Liver (tissue), 5 donors: Measurements from ENCODE around the gene ZACN. TPM values are rescaled to one million over a fixed set of nuclear protein-coding genes. Genes with fewer than 3 reads are reported as not detected.

ENCODE experiments used
- polyA plus RNA-seq, 2 donors: library from polyadenylated mRNA; stranded (reverse) in 1 of 2; unstranded in 1 of 2; fragments of 200-250 nt in 1 of 2; fragments of >200 nt in 1 of 2; fragmentation: Nextera tagmentation in 1 of 2; extraction: Ambion mirVana in 1 of 2; gene quantifications; one replicate each; pipeline versions ENCODE4 v1.2.1 to v1.2.3, GENCODE V29; 2013 to 2015
- small RNA-seq: library from RNA; depleted of rRNA; stranded (forward); fragments of <200 nt; gene quantifications from one replicate; pipeline ENCODE3, GENCODE V24; 2014
- total RNA-seq, 2 donors: library from RNA; depleted of rRNA; stranded (reverse); fragments of >200 nt; gene quantifications; one replicate each; pipeline ENCODE4 v1.2.3, GENCODE V29; 2014
- donor health status: healthy.
- donor health status: healthy.
- donor health status: healthy.

The ZACN gene
- total and polyA plus RNA-seq, 4 donors = 0.35 to 1.9 TPM; not detected in 2

Small RNAs within 50 kb of the gene (small RNA-seq; reads per million reads assigned to genes)
- not detected for gene MIR6868

Other genes starting within 250 kb of the ZACN start
- 10 to 100 TPM; 10.3 to 22.9 TPM for gene UNC13D, start 234.8 kb upstream of the ZACN start, total RNA-seq
- 1 to 10 TPM; 2.1 to 4.9 TPM for gene UNC13D, start 234.8 kb upstream of the ZACN start, polyA plus RNA-seq
- 10 to 100 TPM; 29.0 to 32.5 TPM for gene WBP2, start 223.8 kb upstream of the ZACN start, total RNA-seq
- gene WBP2, start 223.8 kb upstream of the ZACN start, polyA plus RNA-seq = 10 to 100 TPM; 70.7 to 99.4 TPM
- gene TRIM47, start 200.6 kb upstream of the ZACN start, total RNA-seq = 10 to 100 TPM in 1 of 2 donors, 1 to 10 TPM in 1; 6.9 to 15.4 TPM
- 10 to 100 TPM; 12.2 to 18.5 TPM for gene TRIM47, start 200.6 kb upstream of the ZACN start, polyA plus RNA-seq
- gene TRIM65, start 182.2 kb upstream of the ZACN start, total RNA-seq = 1 to 10 TPM; 7.7 to 8.6 TPM
- 1 to 10 TPM; 1.5 to 5.3 TPM for gene TRIM65, start 182.2 kb upstream of the ZACN start, polyA plus RNA-seq
- gene MRPL38, start 174.3 kb upstream of the ZACN start, total RNA-seq = 10 to 100 TPM; 23.0 to 43.9 TPM
- gene MRPL38, start 174.3 kb upstream of the ZACN start, polyA plus RNA-seq = 10 to 100 TPM; 57.1 to 63.9 TPM
- gene FBF1, start 138.1 kb upstream of the ZACN start, total RNA-seq = 1 to 10 TPM; 2.3 to 5.6 TPM
- 1 to 10 TPM in 1 of 2 donors, under 1 TPM in 1; 0.39 to 1.2 TPM for gene FBF1, start 138.1 kb upstream of the ZACN start, polyA plus RNA-seq
- gene ACOX1, start 100.0 kb upstream of the ZACN start, total RNA-seq = 100 to 1,000 TPM in 1 of 2 donors, 10 to 100 TPM in 1; 81.1 to 293 TPM
- gene ACOX1, start 100.0 kb upstream of the ZACN start, polyA plus RNA-seq = 10 to 100 TPM; 33.3 to 45.7 TPM
- 10 to 100 TPM; 12.0 to 18.3 TPM for gene TEN1, start 99.9 kb upstream of the ZACN start, total RNA-seq
- gene TEN1, start 99.9 kb upstream of the ZACN start, polyA plus RNA-seq = 10 to 100 TPM; 14.6 to 30.0 TPM
- gene CDK3, start 78.3 kb upstream of the ZACN start, total RNA-seq = 1 to 10 TPM; 1.5 to 6.3 TPM
- 1 to 10 TPM; 2.6 TPM for gene CDK3, start 78.3 kb upstream of the ZACN start, polyA plus RNA-seq
- gene EVPL, start 51.9 kb upstream of the ZACN start, total RNA-seq = under 1 TPM in 1 of 2 donors, not detected in 1; 0.33 TPM
- gene EVPL, start 51.9 kb upstream of the ZACN start, polyA plus RNA-seq = under 1 TPM; 0.03 to 0.21 TPM
- gene SRP68, start 6.7 kb upstream of the ZACN start, total RNA-seq = 10 to 100 TPM; 22.4 to 36.7 TPM
- gene SRP68, start 6.7 kb upstream of the ZACN start, polyA plus RNA-seq = 10 to 100 TPM; 17.7 to 34.9 TPM
- gene GALR2, start 4.4 kb upstream of the ZACN start, total RNA-seq = under 1 TPM in 1 of 2 donors, not detected in 1; 0.08 TPM
- gene GALR2, start 4.4 kb upstream of the ZACN start, polyA plus RNA-seq = under 1 TPM; 0.14 to 0.22 TPM
- gene EXOC7, start 24.6 kb downstream of the ZACN start, total RNA-seq = 10 to 100 TPM; 45.3 to 64.8 TPM
- 10 to 100 TPM; 28.0 to 31.1 TPM for gene EXOC7, start 24.6 kb downstream of the ZACN start, polyA plus RNA-seq
- 1 to 10 TPM in 1 of 2 donors, under 1 TPM in 1; under 0.01 to 1.5 TPM for gene FOXJ1, start 62.1 kb downstream of the ZACN start, total RNA-seq
- gene FOXJ1, start 62.1 kb downstream of the ZACN start, polyA plus RNA-seq = not detected
- 1 to 10 TPM in 1 of 2 donors, under 1 TPM in 1; 0.42 to 2.9 TPM for gene RNF157, start 161.3 kb downstream of the ZACN start, total RNA-seq
- under 1 TPM; 0.50 to 0.82 TPM for gene RNF157, start 161.3 kb downstream of the ZACN start, polyA plus RNA-seq
- 1 to 10 TPM; 1.7 to 6.5 TPM for gene UBALD2, start 186.2 kb downstream of the ZACN start, total RNA-seq
- gene UBALD2, start 186.2 kb downstream of the ZACN start, polyA plus RNA-seq = 1 to 10 TPM; 1.4 to 5.5 TPM
- 1 to 10 TPM in 1 of 2 donors, under 1 TPM in 1; 0.56 to 6.1 TPM for gene QRICH2, start 229.1 kb downstream of the ZACN start, total RNA-seq
- gene QRICH2, start 229.1 kb downstream of the ZACN start, polyA plus RNA-seq = under 1 TPM; 0.67 TPM